Measurements from ENCODE around the gene PTPRN2. TPM values are rescaled to one million over a fixed set of nuclear protein-coding genes. Genes with fewer than 3 reads are reported as not detected.
A peak's percentile ranks its signal among the peaks of the same experiment; 100 is the strongest.

Gene PTPRN2
- total RNA-seq, 4 donors from 2014 or later: 14.9 to 34.3 (median 21.3) TPM

DNA sequence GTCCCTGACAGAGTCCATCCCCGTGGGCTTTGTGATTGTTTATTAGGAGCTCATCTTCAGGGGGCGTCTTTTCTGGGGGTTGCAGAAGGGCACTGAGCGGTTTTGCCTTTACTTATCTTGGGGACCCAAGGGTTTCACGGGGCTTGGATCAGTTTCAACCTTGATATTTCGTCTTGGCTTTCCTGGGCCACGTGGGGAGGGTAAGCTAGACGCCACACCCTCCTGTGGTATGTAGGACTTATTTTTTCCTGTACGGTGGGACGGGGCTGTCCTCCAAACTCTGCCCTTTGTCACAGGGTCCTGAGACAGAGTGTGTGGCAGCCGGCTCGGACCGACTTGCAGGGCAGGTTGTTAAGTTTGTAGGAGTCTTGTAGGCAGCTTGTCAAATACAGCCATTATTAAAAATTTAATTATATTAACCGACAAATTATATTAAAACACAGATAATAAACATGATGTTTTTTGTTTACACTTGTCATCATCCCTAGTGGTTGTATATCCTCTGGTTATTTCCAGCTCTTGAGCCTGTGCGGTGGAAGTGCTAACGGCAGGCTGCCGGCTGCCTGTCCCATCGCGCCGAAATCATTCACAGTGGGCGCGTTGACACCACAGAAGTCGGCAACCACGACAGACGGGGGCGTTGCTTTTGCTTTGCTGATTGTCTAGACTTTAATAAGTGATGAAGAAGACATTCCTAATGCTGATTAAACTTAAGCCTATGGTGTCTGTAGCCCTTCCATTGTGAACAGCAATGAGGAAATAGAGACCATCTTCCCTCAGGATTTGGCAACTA lies 1057.7 kb downstream of the PTPRN2 start:
- Histone ChIP-seq H3K9me3 (no peaks in the 10 kb centered on the region), H3K27me3 (no peaks in the 10 kb centered on the region), H3K36me3 (no peaks in the 10 kb centered on the region), H3K27ac (no peak overlapping the region), H3K4me1 (no peaks in the 10 kb centered on the region), H3K4me3 (no peak overlapping the region)
- no peak for TF ChIP-seq POLR2A (IDR thresholded peaks at IDR 0.05)
- TF ChIP-seq, protein P1, sequence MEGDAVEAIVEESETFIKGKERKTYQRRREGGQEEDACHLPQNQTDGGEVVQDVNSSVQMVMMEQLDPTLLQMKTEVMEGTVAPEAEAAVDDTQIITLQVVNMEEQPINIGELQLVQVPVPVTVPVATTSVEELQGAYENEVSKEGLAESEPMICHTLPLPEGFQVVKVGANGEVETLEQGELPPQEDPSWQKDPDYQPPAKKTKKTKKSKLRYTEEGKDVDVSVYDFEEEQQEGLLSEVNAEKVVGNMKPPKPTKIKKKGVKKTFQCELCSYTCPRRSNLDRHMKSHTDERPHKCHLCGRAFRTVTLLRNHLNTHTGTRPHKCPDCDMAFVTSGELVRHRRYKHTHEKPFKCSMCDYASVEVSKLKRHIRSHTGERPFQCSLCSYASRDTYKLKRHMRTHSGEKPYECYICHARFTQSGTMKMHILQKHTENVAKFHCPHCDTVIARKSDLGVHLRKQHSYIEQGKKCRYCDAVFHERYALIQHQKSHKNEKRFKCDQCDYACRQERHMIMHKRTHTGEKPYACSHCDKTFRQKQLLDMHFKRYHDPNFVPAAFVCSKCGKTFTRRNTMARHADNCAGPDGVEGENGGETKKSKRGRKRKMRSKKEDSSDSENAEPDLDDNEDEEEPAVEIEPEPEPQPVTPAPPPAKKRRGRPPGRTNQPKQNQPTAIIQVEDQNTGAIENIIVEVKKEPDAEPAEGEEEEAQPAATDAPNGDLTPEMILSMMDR (IDR thresholded peaks at IDR 0.05): no peak
- peak in 2 of 3 donors; percentile 14 to 34 for DNase-seq

DNA sequence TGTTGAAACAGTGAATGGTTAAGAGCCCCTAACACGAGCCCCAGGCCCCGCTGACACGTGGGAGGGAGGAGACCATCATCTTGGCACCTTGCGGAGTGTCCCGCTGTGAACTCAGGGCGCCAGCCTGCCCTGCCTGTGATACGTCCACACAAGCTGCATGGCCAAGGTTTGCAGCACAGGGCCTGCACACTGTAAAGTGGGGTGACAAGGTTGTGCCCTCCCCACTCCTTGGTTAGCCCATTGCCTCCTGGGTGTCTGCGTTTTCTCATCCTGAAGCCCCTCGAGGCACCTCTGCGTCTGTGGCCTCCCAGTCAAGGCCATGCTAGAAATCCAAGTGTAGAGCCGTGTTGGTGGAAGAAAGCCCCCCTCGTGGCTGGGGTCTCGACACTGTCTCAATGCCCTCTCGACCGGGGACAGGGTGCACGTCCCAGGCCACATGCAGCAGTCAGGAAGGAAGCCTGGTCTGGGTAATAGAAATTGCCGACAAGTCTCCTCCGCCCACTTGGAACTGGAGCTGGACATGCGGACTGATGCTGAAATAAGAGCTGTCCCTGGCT lies 1058.8 kb downstream of the PTPRN2 start:
- no peak overlapping the region for H3K27ac ChIP-seq
- no peaks in the 10 kb centered on the region for H3K27me3 ChIP-seq
- H3K4me3 ChIP-seq: no peak overlapping the region
- TF ChIP-seq, protein P1 (IDR thresholded peaks at IDR 0.05): no peak
- TF ChIP-seq POLR2A (IDR thresholded peaks at IDR 0.05): no peak
- H3K36me3 ChIP-seq: no peaks in the 10 kb centered on the region
- H3K9me3 ChIP-seq: no peaks in the 10 kb centered on the region
- H3K4me1 ChIP-seq: no peaks in the 10 kb centered on the region
- DNase-seq: peak in 1 of 3 donors; percentile 13

DNA sequence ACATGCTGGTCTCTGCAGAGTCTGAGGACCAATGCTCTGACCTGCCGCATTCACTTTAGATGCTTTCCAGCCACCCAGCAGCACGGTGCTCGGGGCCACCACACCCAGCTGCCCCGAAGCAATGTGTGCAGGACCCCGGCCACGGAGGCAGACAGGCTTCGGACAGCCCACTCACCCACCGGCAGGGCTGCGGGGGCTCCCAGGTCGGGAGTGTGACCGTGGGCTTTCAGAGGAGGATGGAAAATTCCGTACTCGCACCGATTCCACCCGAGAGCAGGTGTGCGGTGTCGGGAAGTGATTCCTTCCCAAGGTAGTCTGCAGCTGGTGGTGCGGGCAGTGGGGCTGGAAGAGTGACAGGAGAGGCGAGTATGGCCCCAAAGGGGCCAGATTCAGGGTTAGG lies 1059.9 kb downstream of the PTPRN2 start:
- H3K4me1 ChIP-seq: no peaks in the 10 kb centered on the region
- TF ChIP-seq, protein P1 (IDR thresholded peaks at IDR 0.05): no peak
- no peak for TF ChIP-seq POLR2A (IDR thresholded peaks at IDR 0.05)
- DNase-seq: peak in 2 of 3 donors; percentile 16 to 24
- H3K4me3 ChIP-seq: no peak overlapping the region
- no peaks in the 10 kb centered on the region for H3K36me3 ChIP-seq
- no peaks in the 10 kb centered on the region for H3K27me3 ChIP-seq
- H3K9me3 ChIP-seq: no peaks in the 10 kb centered on the region
- no peak overlapping the region for H3K27ac ChIP-seq

DNA sequence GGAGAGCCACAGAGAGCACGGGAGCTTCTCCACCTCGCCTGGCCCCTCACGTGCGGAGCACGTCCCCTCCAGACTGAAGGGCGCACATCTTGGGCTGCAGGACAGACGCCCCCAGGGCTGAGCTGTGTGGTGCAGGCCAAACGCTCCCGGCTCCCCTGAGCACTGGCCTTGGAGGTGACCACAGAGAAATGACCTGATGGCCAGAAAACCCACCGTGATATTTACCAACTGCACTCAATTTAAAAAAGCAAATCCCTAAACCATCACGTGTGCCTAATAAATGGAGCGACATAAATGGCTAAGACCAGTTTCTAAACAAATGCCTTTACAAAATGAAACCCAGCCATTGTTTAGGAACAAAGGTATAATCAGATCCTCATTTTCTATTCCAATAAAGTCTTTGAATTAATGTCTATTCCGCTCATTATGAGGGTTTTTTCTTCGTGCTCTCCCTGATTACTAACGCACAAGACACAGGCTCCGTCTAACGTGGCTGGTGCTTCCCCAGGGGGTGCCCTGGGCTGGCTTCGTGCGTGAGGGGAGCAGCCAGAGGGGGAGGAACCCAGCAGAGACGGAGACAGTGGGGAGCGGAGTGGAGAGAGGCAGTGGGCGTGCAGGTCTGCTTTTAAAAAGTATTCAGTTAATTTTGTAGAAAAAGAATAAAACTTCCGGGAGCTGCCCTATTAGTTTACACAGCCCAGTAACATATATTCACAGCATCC lies 1060.5 kb downstream of the PTPRN2 start:
- H3K36me3 ChIP-seq: no peaks in the 10 kb centered on the region
- H3K4me3 ChIP-seq: no peak overlapping the region
- H3K27me3 ChIP-seq: no peaks in the 10 kb centered on the region
- no peak for DNase-seq
- no peak overlapping the region for H3K27ac ChIP-seq
- no peak for TF ChIP-seq POLR2A (IDR thresholded peaks at IDR 0.05)
- TF ChIP-seq, protein P1 (IDR thresholded peaks at IDR 0.05): no peak
- no peaks in the 10 kb centered on the region for H3K4me1 ChIP-seq
- H3K9me3 ChIP-seq: no peaks in the 10 kb centered on the region

DNA sequence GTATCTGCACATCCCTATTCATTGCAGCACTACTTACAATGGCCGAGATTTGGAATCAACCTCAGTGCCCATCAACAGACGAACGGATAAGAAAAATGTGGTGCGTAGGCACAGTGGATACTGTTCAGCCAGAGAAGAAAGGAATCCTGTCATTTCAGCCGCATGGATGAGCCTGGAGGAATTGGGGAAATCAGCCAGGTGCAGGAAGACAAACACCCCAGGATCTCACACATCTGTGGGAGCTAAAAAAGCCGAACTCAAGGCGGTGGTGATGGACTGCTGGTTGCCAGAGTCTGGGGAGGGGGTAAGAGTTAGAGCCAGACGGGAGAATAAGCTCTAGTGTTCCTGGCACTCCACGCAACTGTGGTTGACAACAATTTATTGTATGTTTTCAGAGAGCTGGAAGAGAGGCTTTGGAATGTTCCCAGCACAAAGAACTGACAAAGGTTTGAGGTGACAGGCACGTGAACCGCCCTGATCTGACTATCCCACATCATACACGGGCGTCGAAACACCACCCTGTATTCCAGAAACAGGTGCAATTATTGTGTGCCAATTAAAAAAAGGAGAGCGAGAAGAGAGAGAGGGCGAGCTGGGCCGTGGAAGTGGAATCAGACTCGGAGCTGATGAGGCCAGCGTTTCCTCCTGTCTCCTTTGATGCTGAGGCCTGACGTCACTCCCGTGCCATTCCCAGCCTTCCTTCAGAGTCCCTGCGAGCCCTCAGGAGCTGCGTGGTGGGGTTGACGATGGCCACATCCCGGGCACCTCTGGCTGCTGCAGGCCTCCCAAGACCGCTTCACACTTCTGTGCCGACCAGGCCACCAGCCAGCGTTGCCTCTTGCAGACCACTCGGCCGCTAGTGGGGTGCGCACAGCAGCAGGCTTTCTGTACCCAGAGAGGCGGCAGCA lies 1061.4 kb downstream of the PTPRN2 start:
- Histone ChIP-seq H3K9me3 (no peaks in the 10 kb centered on the region), H3K27ac (no peak overlapping the region), H3K4me1 (no peaks in the 10 kb centered on the region), H3K36me3 (no peaks in the 10 kb centered on the region), H3K27me3 (no peaks in the 10 kb centered on the region), H3K4me3 (no peak overlapping the region)
- peak in 2 of 3 donors; percentile 27 to 36 for DNase-seq
- TF ChIP-seq, protein P1 (IDR thresholded peaks at IDR 0.05): no peak
- no peak for TF ChIP-seq POLR2A (IDR thresholded peaks at IDR 0.05)
